ENCODE results near the gene IDNK. TPM values are rescaled to one million over a fixed set of nuclear protein-coding genes. Genes with fewer than 3 reads are reported as not detected.
"Not testable (repeated sequence)": the region's sequence is repeated elsewhere in the genome, so short reads cannot be mapped to it uniquely, and the experiment has no call there.

Gene IDNK
- total RNA-seq, 1 donor from 2014 or later = 2.8 TPM

DNA sequence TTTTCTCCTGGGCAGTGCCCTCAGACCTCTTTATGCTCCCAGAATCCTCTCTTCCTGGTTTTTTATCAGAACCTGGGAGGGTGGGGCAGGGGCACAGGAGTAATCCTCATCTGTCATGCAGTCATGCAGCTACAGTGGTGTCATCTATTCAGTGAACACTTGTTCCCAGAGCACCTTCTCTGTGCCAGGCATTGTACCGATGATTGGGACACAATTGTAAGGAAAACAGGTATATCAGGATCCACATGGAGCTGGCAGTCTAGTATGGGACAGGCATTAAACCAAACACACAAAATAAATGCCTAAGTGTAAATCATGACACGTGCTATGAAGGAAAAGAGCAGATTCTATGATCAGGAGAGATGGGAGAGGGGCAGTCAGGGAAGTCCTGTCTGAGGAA, 21.5 kb upstream of the IDNK start:
- peaks cover 3% of the 10 kb centered on the region for H3K27me3 Mint-ChIP-seq (ENCODE audit: unreplicated experiment)
- no peak overlapping the region for H3K4me3 Mint-ChIP-seq (ENCODE audit: unreplicated experiment)
- DNase-seq = no peak
- no peak overlapping the region for H3K27ac Mint-ChIP-seq (ENCODE audit: unreplicated experiment)
- peaks cover 15% of the 10 kb centered on the region for H3K36me3 Mint-ChIP-seq (ENCODE audit: unreplicated experiment)
- TF ChIP-seq, protein P1, sequence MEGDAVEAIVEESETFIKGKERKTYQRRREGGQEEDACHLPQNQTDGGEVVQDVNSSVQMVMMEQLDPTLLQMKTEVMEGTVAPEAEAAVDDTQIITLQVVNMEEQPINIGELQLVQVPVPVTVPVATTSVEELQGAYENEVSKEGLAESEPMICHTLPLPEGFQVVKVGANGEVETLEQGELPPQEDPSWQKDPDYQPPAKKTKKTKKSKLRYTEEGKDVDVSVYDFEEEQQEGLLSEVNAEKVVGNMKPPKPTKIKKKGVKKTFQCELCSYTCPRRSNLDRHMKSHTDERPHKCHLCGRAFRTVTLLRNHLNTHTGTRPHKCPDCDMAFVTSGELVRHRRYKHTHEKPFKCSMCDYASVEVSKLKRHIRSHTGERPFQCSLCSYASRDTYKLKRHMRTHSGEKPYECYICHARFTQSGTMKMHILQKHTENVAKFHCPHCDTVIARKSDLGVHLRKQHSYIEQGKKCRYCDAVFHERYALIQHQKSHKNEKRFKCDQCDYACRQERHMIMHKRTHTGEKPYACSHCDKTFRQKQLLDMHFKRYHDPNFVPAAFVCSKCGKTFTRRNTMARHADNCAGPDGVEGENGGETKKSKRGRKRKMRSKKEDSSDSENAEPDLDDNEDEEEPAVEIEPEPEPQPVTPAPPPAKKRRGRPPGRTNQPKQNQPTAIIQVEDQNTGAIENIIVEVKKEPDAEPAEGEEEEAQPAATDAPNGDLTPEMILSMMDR (IDR thresholded peaks at IDR 0.05; ENCODE audit: partially characterized antibody, unreplicated experiment) = no peak
- peaks cover 8% of the 10 kb centered on the region for H3K9me3 Mint-ChIP-seq (ENCODE audit: unreplicated experiment)
- no peaks in the 10 kb centered on the region for H3K4me1 Mint-ChIP-seq (ENCODE audit: low read depth, unreplicated experiment)

DNA sequence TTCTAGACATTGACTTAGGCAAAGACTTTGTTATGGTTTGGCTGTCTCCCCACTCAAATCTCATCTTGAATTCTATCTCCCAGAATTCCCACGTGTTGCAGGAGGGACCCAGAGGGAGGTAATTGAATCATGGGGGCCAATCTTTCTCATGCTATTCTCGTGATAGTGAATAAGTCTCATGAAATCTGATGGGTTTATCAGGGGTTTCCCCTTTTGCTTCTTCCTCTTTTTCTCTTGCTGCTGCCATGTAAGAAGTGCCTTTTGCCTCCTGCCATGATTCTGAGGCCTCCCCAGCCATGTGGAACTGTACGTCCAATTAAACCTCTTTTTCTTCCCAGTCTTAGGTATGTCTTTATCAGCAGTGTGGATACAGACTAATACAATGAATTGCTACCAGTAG, 15.3 kb upstream of the IDNK start:
- H3K27me3 Mint-ChIP-seq (ENCODE audit: unreplicated experiment); H3K36me3 Mint-ChIP-seq (ENCODE audit: unreplicated experiment); H3K4me1 Mint-ChIP-seq (ENCODE audit: low read depth, unreplicated experiment); DNase-seq; H3K27ac Mint-ChIP-seq (ENCODE audit: unreplicated experiment); H3K9me3 Mint-ChIP-seq (ENCODE audit: unreplicated experiment); H3K4me3 Mint-ChIP-seq (ENCODE audit: unreplicated experiment): not testable (repeated sequence)

DNA sequence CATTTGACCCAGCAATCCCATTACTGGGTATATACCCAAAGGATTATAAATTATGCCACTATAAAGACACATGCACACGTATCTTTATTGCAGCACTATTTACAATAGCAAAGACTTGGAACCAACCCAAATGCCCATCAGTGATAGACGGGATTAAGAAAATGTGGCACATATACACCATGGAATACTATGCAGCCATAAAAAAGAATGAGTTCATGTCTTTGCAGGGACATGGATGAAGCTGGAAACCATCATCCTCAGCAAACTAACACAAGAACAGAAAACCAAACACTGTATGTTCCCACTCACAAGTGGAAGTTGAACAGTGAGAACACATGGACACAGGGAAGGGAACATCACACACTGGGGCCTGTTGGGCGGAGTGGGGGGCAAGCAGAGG, 9.6 kb upstream of the IDNK start:
- H3K36me3 Mint-ChIP-seq (ENCODE audit: unreplicated experiment); H3K27ac Mint-ChIP-seq (ENCODE audit: unreplicated experiment); DNase-seq; H3K4me3 Mint-ChIP-seq (ENCODE audit: unreplicated experiment); H3K4me1 Mint-ChIP-seq (ENCODE audit: low read depth, unreplicated experiment); H3K9me3 Mint-ChIP-seq (ENCODE audit: unreplicated experiment); H3K27me3 Mint-ChIP-seq (ENCODE audit: unreplicated experiment): not testable (repeated sequence)

DNA sequence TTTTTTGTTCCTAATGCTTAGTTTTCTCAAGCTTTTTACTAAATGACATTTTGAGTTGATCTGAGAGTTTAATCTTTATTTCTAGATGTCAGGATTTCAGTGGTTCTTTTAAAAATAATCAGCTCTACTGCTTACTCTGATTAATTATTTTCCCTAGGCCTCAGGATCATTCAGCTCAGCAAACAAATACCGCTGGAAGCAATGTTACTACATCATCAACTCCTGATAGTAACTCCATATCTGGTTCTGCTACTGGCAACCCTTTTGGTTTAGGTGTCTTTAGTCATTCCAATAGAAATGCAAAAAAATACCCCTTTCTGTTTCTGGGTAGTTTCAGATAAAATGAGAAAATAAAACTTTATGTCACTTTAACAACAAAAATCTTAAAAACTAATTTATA, 5.6 kb upstream of the IDNK start:
- H3K27ac Mint-ChIP-seq (ENCODE audit: unreplicated experiment) = no peak overlapping the region
- peaks cover 1% of the 10 kb centered on the region for H3K9me3 Mint-ChIP-seq (ENCODE audit: unreplicated experiment)
- no peaks in the 10 kb centered on the region for H3K4me1 Mint-ChIP-seq (ENCODE audit: low read depth, unreplicated experiment)
- H3K4me3 Mint-ChIP-seq (ENCODE audit: unreplicated experiment) = no peak overlapping the region
- no peak for DNase-seq
- TF ChIP-seq, protein P1 (IDR thresholded peaks at IDR 0.05; ENCODE audit: partially characterized antibody, unreplicated experiment) = no peak
- no peaks in the 10 kb centered on the region for H3K36me3 Mint-ChIP-seq (ENCODE audit: unreplicated experiment)
- peaks cover 3% of the 10 kb centered on the region for H3K27me3 Mint-ChIP-seq (ENCODE audit: unreplicated experiment)

DNA sequence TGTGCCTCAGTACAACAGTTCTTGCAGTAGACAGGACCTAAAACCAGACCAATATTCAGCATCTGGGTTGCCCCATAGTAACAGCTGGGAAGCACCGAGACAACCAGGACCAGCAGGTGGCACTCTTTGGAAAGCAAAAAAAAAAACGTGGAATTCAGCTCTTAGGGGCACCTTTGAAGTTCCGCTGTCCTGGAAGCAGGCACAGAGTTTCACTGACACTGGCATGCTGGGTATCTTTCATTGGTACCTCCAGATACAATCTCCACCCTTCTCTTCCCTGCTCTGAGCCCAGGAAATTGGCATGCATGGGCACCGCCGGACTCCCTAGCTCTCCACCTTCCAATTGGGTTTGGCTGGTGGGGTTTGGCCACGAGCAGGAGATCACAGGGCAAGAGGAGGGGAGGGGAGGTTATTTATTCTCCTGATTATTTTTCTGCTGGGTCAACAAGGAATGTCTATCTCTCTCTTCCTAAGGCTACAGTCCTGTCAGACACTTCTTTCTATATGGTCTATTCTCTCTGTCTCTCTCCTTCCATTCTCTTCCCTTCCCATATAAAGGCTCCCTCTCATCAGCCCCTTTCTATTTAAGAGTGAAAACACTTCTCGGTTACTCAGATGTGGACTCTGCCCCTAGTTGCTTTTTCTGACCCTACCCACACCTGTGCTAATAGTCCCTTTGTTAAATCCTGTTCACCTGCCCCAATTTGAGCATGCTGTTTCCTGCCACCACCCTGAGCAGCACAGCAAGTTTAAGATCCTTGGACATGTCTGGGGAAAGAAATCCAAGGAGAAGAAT, 1.9 kb upstream of the IDNK start:
- H3K27ac Mint-ChIP-seq (ENCODE audit: unreplicated experiment) = peak overlapping the region; percentile 40
- peaks cover 5% of the 10 kb centered on the region for H3K4me1 Mint-ChIP-seq (ENCODE audit: low read depth, unreplicated experiment)
- peaks cover 1% of the 10 kb centered on the region for H3K9me3 Mint-ChIP-seq (ENCODE audit: unreplicated experiment)
- peak; percentile 46 for DNase-seq
- H3K27me3 Mint-ChIP-seq (ENCODE audit: unreplicated experiment) = peaks cover 10% of the 10 kb centered on the region
- TF ChIP-seq, protein P1 (IDR thresholded peaks at IDR 0.05; ENCODE audit: partially characterized antibody, unreplicated experiment) = peak; percentile 52
- no peaks in the 10 kb centered on the region for H3K36me3 Mint-ChIP-seq (ENCODE audit: unreplicated experiment)
- H3K4me3 Mint-ChIP-seq (ENCODE audit: unreplicated experiment) = no peak overlapping the region

DNA sequence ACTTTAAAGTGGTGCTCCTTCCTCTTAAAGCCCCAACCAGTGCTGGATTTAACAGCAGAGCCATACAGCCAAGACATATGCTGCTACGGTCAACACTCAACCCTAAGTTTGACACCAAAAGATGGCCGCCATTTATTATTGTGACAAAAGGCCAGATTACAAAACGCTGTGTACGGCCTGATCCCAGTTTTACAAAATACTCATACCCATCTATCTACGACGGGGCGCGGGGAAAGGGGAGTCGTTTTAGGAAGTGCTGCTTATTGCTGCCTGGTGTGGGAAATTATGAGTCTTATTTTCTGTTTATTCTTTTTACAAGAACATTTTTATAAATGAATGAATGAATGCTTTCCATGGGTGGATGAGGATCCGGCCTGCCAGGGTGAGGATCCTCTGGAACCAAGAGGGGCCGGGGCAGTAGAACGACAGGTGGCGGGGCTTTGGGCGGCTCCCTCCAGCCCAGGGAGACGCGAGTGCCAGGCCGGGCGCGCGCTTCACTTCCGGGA, 457 bp upstream of the IDNK start:
- DNase-seq = peak; percentile 82
- peak overlapping the region; percentile 98 for H3K27ac Mint-ChIP-seq (ENCODE audit: unreplicated experiment)
- TF ChIP-seq, protein P1 (IDR thresholded peaks at IDR 0.05; ENCODE audit: partially characterized antibody, unreplicated experiment) = no peak

More for the DNA sequence above, 457 bp upstream of the IDNK start:
- peak overlapping the region; percentile 92 for H3K4me3 Mint-ChIP-seq (ENCODE audit: unreplicated experiment)
- H3K9me3 Mint-ChIP-seq (ENCODE audit: unreplicated experiment) = peaks cover 1% of the 10 kb centered on the region
- no peaks in the 10 kb centered on the region for H3K36me3 Mint-ChIP-seq (ENCODE audit: unreplicated experiment)
- peaks cover 10% of the 10 kb centered on the region for H3K27me3 Mint-ChIP-seq (ENCODE audit: unreplicated experiment)
- H3K4me1 Mint-ChIP-seq (ENCODE audit: low read depth, unreplicated experiment) = peaks cover 5% of the 10 kb centered on the region

All from glutamatergic neuron (in vitro differentiated cells).